ENCODE results near the gene C9orf50.

The C9orf50 gene

GRCh38 chr9:129591916-129592315 lies 29.0 kb downstream of the C9orf50 start:
- no peak for DNase-seq (ENCODE audit: low read depth in 2 of 2)

GRCh38 chr9:129590466-129590865 lies 30.4 kb downstream of the C9orf50 start:
- DNase-seq (ENCODE audit: low read depth in 2 of 2), result no peak

- no peak for DNase-seq (ENCODE audit: low read depth in 2 of 2)
Observed at GRCh38 chr9:129587487-129588262, 33.2 kb downstream of the C9orf50 start.

- no peak for DNase-seq (ENCODE audit: low read depth in 2 of 2)
Observed at GRCh38 chr9:129586685-129587084, 34.2 kb downstream of the C9orf50 start.

- no peak for DNase-seq (ENCODE audit: low read depth in 2 of 2)
Observed at GRCh38 chr9:129586245-129586644, 34.7 kb downstream of the C9orf50 start.

GRCh38 chr9:129585352-129585751 lies 35.5 kb downstream of the C9orf50 start:
- DNase-seq (ENCODE audit: low read depth in 2 of 2), result no peak

GRCh38 chr9:129584136-129584535 lies 36.8 kb downstream of the C9orf50 start:
- DNase-seq (ENCODE audit: low read depth in 2 of 2), result peak; percentile 36 to 49

- no peak for DNase-seq (ENCODE audit: low read depth in 2 of 2)
Observed at GRCh38 chr9:129583308-129584038, 37.4 kb downstream of the C9orf50 start.

- DNase-seq (ENCODE audit: low read depth in 2 of 2), result no peak
Observed at GRCh38 chr9:129582855-129583254, 38.0 kb downstream of the C9orf50 start.

- no peak for DNase-seq (ENCODE audit: low read depth in 2 of 2)
Observed at GRCh38 chr9:129581505-129582189, 39.3 kb downstream of the C9orf50 start.

GRCh38 chr9:129580211-129580915 lies 40.5 kb downstream of the C9orf50 start:
- no peak for DNase-seq (ENCODE audit: low read depth in 2 of 2)

GRCh38 chr9:129579294-129579693 lies 41.6 kb downstream of the C9orf50 start:
- DNase-seq (ENCODE audit: low read depth in 2 of 2), result no peak

- DNase-seq (ENCODE audit: low read depth in 2 of 2), result no peak
Observed at GRCh38 chr9:129576546-129577543, 44.1 kb downstream of the C9orf50 start.

- DNase-seq (ENCODE audit: low read depth in 2 of 2), result no peak
Observed at GRCh38 chr9:129575818-129576217, 45.1 kb downstream of the C9orf50 start.

GRCh38 chr9:129574911-129575585 lies 45.9 kb downstream of the C9orf50 start:
- DNase-seq (ENCODE audit: low read depth in 2 of 2), result no peak

- DNase-seq (ENCODE audit: low read depth in 2 of 2), result no peak
Observed at GRCh38 chr9:129573977-129574376, 46.9 kb downstream of the C9orf50 start.

GRCh38 chr9:129572517-129572916 lies 48.4 kb downstream of the C9orf50 start:
- DNase-seq (ENCODE audit: low read depth in 2 of 2), result no peak

- no peak for DNase-seq (ENCODE audit: low read depth in 2 of 2)
Observed at GRCh38 chr9:129572052-129572425, 48.9 kb downstream of the C9orf50 start.

GRCh38 chr9:129571298-129572051 lies 49.4 kb downstream of the C9orf50 start:
- no peak for DNase-seq (ENCODE audit: low read depth in 2 of 2)

All from stimulated activated CD4-positive, alpha-beta T cell treated with anti-CD3 and anti-CD28 coated beads, Interleukin-4, amount 100 ng/mL, for 48 hours (primary cell).